GM12878 (cell line): Measurements from ENCODE around the gene DUSP12. TPM values are rescaled to one million over a fixed set of nuclear protein-coding genes. Genes with fewer than 3 reads are reported as not detected.

Experiments
- BCL11A ChIP-seq: IDR thresholded peaks from 2 replicates; pipeline ENCODE4 v1.6.1; 2011; ENCODE audit warnings: low read depth, low read length
- BCLAF1 ChIP-seq: fragments of 450-650 bp; IDR thresholded peaks from 2 replicates; pipeline ENCODE4 v1.6.1; 2017; ENCODE audit warnings: antibody characterized with exemption, mild to moderate bottlenecking, moderate library complexity
- CBX5 ChIP-seq: sonication (generic); IDR thresholded peaks from 2 replicates; pipeline ENCODE4 v1.6.1; 2016; ENCODE audit warnings: low read depth, moderate library complexity, mild to moderate bottlenecking, inconsistent platforms
- CHD4 ChIP-seq: fragments of 200-600 bp; sonication (generic); IDR thresholded peaks from 2 replicates; pipeline ENCODE4 v1.6.1; 2016; ENCODE audit warnings: mild to moderate bottlenecking
- FOXK2 ChIP-seq: fragments of 450-650 bp; IDR thresholded peaks from 2 replicates; pipeline ENCODE4 v1.6.1; 2017; ENCODE audit warnings: mild to moderate bottlenecking, moderate library complexity
- FOXM1 ChIP-seq: IDR thresholded peaks from 2 replicates; pipeline ENCODE4 v1.6.1; 2012; ENCODE audit warnings: low read depth, mild to moderate bottlenecking, inconsistent platforms, low read length, moderate library complexity
- KLF5 ChIP-seq: fragments of 450-650 bp; IDR thresholded peaks from 2 replicates; pipeline ENCODE4 v1.6.1; 2014; ENCODE audit warnings: mild to moderate bottlenecking; ENCODE audit not compliant: partially characterized antibody
- ZBTB4 ChIP-seq: fragments of 450-650 bp; formaldehyde crosslinking; IDR thresholded peaks from 2 replicates; pipeline ENCODE4 v1.4.0; 2022; ENCODE audit warnings: mild to moderate bottlenecking, moderate library complexity
- ZNF274 ChIP-seq: IDR thresholded peaks from one replicate; pipeline ENCODE4 v1.8.0; 2011; ENCODE audit not compliant: insufficient read length, insufficient read depth
- polyA plus RNA-seq, 11 experiments: library from polyadenylated mRNA; depleted of rRNA in 4 of 11; unstranded in 6 of 11; stranded (reverse) in 5 of 11; fragments of >200 nt; fragmentation: Nextera tagmentation in 4 of 11; fragmentation: Illumina TruSeq in 1 of 11; extraction: Ambion mirVana in 4 of 11; extraction: Trizol in 1 of 11; gene quantifications; 1 replicate in 1 of 11; 2 replicates in 10 of 11; pipeline versions ENCODE4 v1.2.1 to v1.2.3, GENCODE V29; 2011 to 2016; ENCODE audit warnings: inconsistent platforms in 2 of 11, missing spikeins in 2 of 11, low read depth in 1 of 11
- total RNA-seq, 4 experiments: library from RNA; depleted of rRNA in 3 of 4; stranded (reverse); fragments of >200 nt in 3 of 4; fragmentation: Illumina TruSeq in 1 of 4; extraction: Trizol in 1 of 4; gene quantifications; 2 replicates each; pipeline versions ENCODE4 v1.2.1 to v1.2.3, GENCODE V29; 2013 to 2021

DUSP12 gene
- total and polyA plus RNA-seq, 10 of the 15 experiments (the other 5 are each of a cell fraction or from before 2014, with no cell fraction given) = 7.0 to 51.5 (median 35.4) TPM

GRCh38 chr1:161772397-161772796 lies 22.8 kb downstream of the DUSP12 start (continued):
- TF ChIP-seq BCLAF1 (no peak), CBX5 (no peak), CHD4 (no peak), FOXK2 (no peak), KLF5 (no peak), BCL11A (no peak), ZBTB4 (CRISPR knock-in tag) (no peak), FOXM1 (no peak), ZNF274 (no peak)
